HCT116 (cell line): Measurements from ENCODE around the gene BCAR3. TPM values are rescaled to one million over a fixed set of nuclear protein-coding genes. Genes with fewer than 3 reads are reported as not detected.

Experiments
- ATAC-seq: fragments of 200-7000 bp; cut with Tn5 transposase; 2 replicates; pipeline ENCODE4 v1.9.1; 2020; ENCODE audit warnings: mild to moderate bottlenecking, moderate library complexity
- BruUV-seq: library from RNA; stranded (reverse); fragments of 400-500 nt; replicated peaks from 2 replicates; lab custom pipeline; 2021; lab: Mats Ljungman, UMichigan
- CTCF ChIA-PET: fragments of 300-600 bp; sonication (Branson Sonifier 250); formaldehyde crosslinking; loops from one replicate; lab custom pipeline; 2021; ENCODE audit warnings: antibody characterized with exemption; lab: Charles Lee
- POLR2A ChIA-PET: fragments of 300-600, 350-600 bp; sonication (Branson Sonifier 250); formaldehyde crosslinking; loops from one replicate; lab custom pipeline; 2021; ENCODE audit warnings: antibody characterized with exemption; lab: Charles Lee
- RAD21 ChIA-PET, 2 experiments: fragments of 300-600 bp; sonication (Branson Sonifier 250); formaldehyde crosslinking; loops; one replicate each; lab custom pipeline; 2023; ENCODE audit warnings: low total read pairs in 2 of 2; ENCODE audit not compliant: uncharacterized antibody in 2 of 2, unreplicated experiment in 2 of 2, low non-redundant PET in 1 of 2; lab: Charles Lee
- DNase-seq: peaks from one replicate; pipeline ENCODE4 v3.0.0-alpha.2; 2010; ENCODE audit warnings: low read depth, low spot score
- H2AFZ ChIP-seq: fragments of 200-600 bp; shearing (Covaris generic), sonication (generic); 2 replicates; pipeline ENCODE4 v1.6.1; 2017; ENCODE audit warnings: low read depth, mixed run types, mixed read lengths, antibody characterized with exemption, low read length; ENCODE audit not compliant: poor library complexity, severe bottlenecking
- H3K27ac ChIP-seq: 2 replicates; pipeline ENCODE4 v1.5.1; 2012; ENCODE audit warnings: low read depth, low read length
- H3K27me3 ChIP-seq: fragments of 200-600 bp; sonication (generic); 2 replicates; pipeline ENCODE4 v1.6.1; 2016; ENCODE audit warnings: mixed run types, low read length, mixed read lengths; ENCODE audit not compliant: insufficient read depth
- H3K36me3 ChIP-seq, 2 experiments: fragments of 200-500 bp in 1 of 2; fragments of 200-600 bp in 1 of 2; sonication (Bioruptor generic) in 1 of 2; sonication (generic) in 1 of 2; 2 replicates each; pipeline versions ENCODE4 v1.5.1 to v1.6.1; 2014 to 2016; ENCODE audit warnings: low read length in 2 of 2, inconsistent platforms in 1 of 2, mixed read lengths in 1 of 2, mixed run types in 1 of 2; ENCODE audit not compliant: insufficient read depth in 2 of 2, control insufficient read depth in 1 of 2
- H3K4me1 ChIP-seq, 2 experiments: fragments of 200-600 bp in 1 of 2; sonication (generic) in 1 of 2; 2 replicates each; pipeline versions ENCODE4 v1.5.1 to v1.6.1; 2012 to 2017; ENCODE audit warnings: low read length in 2 of 2, inconsistent platforms in 1 of 2, mild to moderate bottlenecking in 1 of 2, mixed read lengths in 1 of 2, mixed run types in 1 of 2, moderate library complexity in 1 of 2; ENCODE audit not compliant: insufficient read depth in 2 of 2, control insufficient read depth in 1 of 2
- H3K4me2 ChIP-seq: fragments of 200-600 bp; sonication (generic); 2 replicates; pipeline ENCODE4 v1.6.1; 2017; ENCODE audit warnings: mixed run types, low read length, mixed read lengths
- H3K4me3 ChIP-seq, 2 experiments: fragments of 200-600 bp in 1 of 2; sonication (generic) in 1 of 2; replicated peaks in 1 of 2; 2 replicates each; pipeline ENCODE4 v1.5.1; 2011 to 2016; ENCODE audit warnings: low read length in 2 of 2, control low read depth in 1 of 2, low read depth in 1 of 2, mild to moderate bottlenecking in 1 of 2, mixed read lengths in 1 of 2, mixed run types in 1 of 2
- H3K79me2 ChIP-seq: fragments of 200-600 bp; sonication (generic); 2 replicates; pipeline ENCODE4 v1.6.1; 2017; ENCODE audit warnings: mild to moderate bottlenecking, mixed run types, low read length, moderate library complexity, mixed read lengths; ENCODE audit not compliant: insufficient read depth
- H3K9ac ChIP-seq: fragments of 200-600 bp; sonication (generic); 2 replicates; pipeline ENCODE4 v1.6.1; 2016; ENCODE audit warnings: low read length, mixed read lengths
- H3K9me2 ChIP-seq: fragments of 200-600 bp; sonication (generic), shearing (Covaris generic); 2 replicates; pipeline ENCODE4 v1.6.1; 2017; ENCODE audit warnings: mixed run types, mild to moderate bottlenecking, moderate library complexity; ENCODE audit not compliant: insufficient read depth
- H3K9me3 ChIP-seq, 2 experiments: fragments of 200-500 bp in 1 of 2; fragments of 200-600 bp in 1 of 2; sonication (Bioruptor generic) in 1 of 2; sonication (generic) in 1 of 2; 2 replicates each; pipeline ENCODE4 v1.6.1; 2014 to 2017; ENCODE audit warnings: low read length in 2 of 2, mixed read lengths in 2 of 2, inconsistent platforms in 1 of 2, low read depth in 1 of 2, mild to moderate bottlenecking in 1 of 2, mixed run types in 1 of 2, moderate library complexity in 1 of 2; ENCODE audit not compliant: control insufficient read depth in 1 of 2, insufficient read depth in 1 of 2
- H4K20me1 ChIP-seq: fragments of 200-600 bp; sonication (generic), shearing (Covaris generic); 2 replicates; pipeline ENCODE4 v1.6.1; 2017; ENCODE audit warnings: mixed run types, mild to moderate bottlenecking, moderate library complexity; ENCODE audit not compliant: insufficient read depth
- CBX3 ChIP-seq: IDR thresholded peaks from 2 replicates; pipeline ENCODE4 v1.6.1; 2012; ENCODE audit warnings: low read depth
- CTCF ChIP-seq, 3 experiments: fragments of 200-600 bp in 1 of 3; sonication (generic) in 1 of 3; IDR thresholded peaks in 2 of 3; conservative IDR thresholded peaks in 1 of 3; 2 replicates each; pipeline ENCODE4 v1.5.1; 2012 to 2017; ENCODE audit warnings: low read depth in 2 of 3, low read length in 2 of 3, antibody characterized with exemption in 1 of 3, borderline replicate concordance in 1 of 3, control low read depth in 1 of 3, mild to moderate bottlenecking in 1 of 3, mixed read lengths in 1 of 3, mixed run types in 1 of 3, moderate library complexity in 1 of 3; ENCODE audit not compliant: insufficient read depth in 1 of 3
- EZH2 ChIP-seq: fragments of 200-600 bp; sonication (generic); IDR thresholded peaks from 2 replicates; pipeline ENCODE4 v1.6.1; 2017; ENCODE audit warnings: antibody characterized with exemption, mixed run types
- EZH2phosphoT487 ChIP-seq: fragments of 200-600 bp; IDR thresholded peaks from 2 replicates; pipeline ENCODE4 v1.6.1; 2018; ENCODE audit warnings: antibody characterized with exemption, borderline replicate concordance
- FOSL1 ChIP-seq: IDR thresholded peaks from 2 replicates; pipeline ENCODE4 v1.6.1; 2012; ENCODE audit warnings: low read depth
- JUND ChIP-seq: IDR thresholded peaks from 2 replicates; pipeline ENCODE4 v1.6.1; 2012
- POLR2A ChIP-seq: IDR thresholded peaks from 2 replicates; pipeline ENCODE4 v1.7.0; 2011; ENCODE audit warnings: borderline replicate concordance; ENCODE audit not compliant: insufficient read depth, insufficient read length; ENCODE audit errors: extremely low read depth
- POLR2AphosphoS5 ChIP-seq: IDR thresholded peaks from 2 replicates; pipeline ENCODE4 v1.6.1; 2011; ENCODE audit warnings: mild to moderate bottlenecking, low read depth, low read length, moderate library complexity
- RAD21 ChIP-seq: IDR thresholded peaks from 2 replicates; pipeline ENCODE4 v1.6.1; 2012; ENCODE audit warnings: low read depth, mild to moderate bottlenecking
- SIN3A ChIP-seq: IDR thresholded peaks from 2 replicates; pipeline ENCODE4 v1.6.1; 2012; ENCODE audit warnings: low read depth
- SRF ChIP-seq: IDR thresholded peaks from 2 replicates; pipeline ENCODE4 v1.6.1; 2012; ENCODE audit warnings: low read depth
- TCF7L2 ChIP-seq: IDR thresholded peaks from 2 replicates; pipeline ENCODE4 v1.7.0; 2011; ENCODE audit warnings: borderline replicate concordance, inconsistent platforms; ENCODE audit not compliant: insufficient read depth, insufficient read length; ENCODE audit errors: extremely low read depth
- YY1 ChIP-seq: IDR thresholded peaks from 2 replicates; pipeline ENCODE4 v1.6.1; 2011; ENCODE audit warnings: low read length, low read depth, moderate library complexity, mild to moderate bottlenecking; ENCODE audit not compliant: insufficient replicate concordance; ENCODE audit errors: extremely low read depth
- ZBTB33 ChIP-seq: IDR thresholded peaks from 2 replicates; pipeline ENCODE4 v1.6.1; 2011; ENCODE audit warnings: mild to moderate bottlenecking, low read length, moderate library complexity; ENCODE audit not compliant: insufficient replicate concordance; ENCODE audit errors: extremely low read depth
- ZNF274 ChIP-seq: fragments of 200-500 bp; sonication (Bioruptor generic); IDR thresholded peaks from 2 replicates; pipeline ENCODE4 v1.6.1; 2014; ENCODE audit warnings: mild to moderate bottlenecking, low read depth, low read length, inconsistent platforms
- intact Hi-C: fragments of 100-400 bp; cut with micrococcal nuclease; formaldehyde crosslinking; loops from 2 replicates; pipeline ENCODE4 v1.10.0; 2022
- total RNA-seq: library from RNA; stranded (reverse); gene quantifications from one replicate; pipeline ENCODE4 v1.2.1, GENCODE V29; 2021; ENCODE audit not compliant: unreplicated experiment

BCAR3 gene
- total RNA-seq, 1 experiment from 2014 or later, result 24.5 TPM

- Histone ChIP-seq H3K79me2 (peaks cover 97% of the 10 kb centered on the region), H2AFZ (no peak overlapping the region), H3K9me2 (no peaks in the 10 kb centered on the region), H3K4me2 (no peak overlapping the region), H3K4me3 (no peak overlapping the region), H3K27me3 (no peaks in the 10 kb centered on the region), H4K20me1 (no peaks in the 10 kb centered on the region), H3K36me3 (peaks cover 0 to 33% of the 10 kb centered on the region in 2 experiments; a peak in 2 of 4 replicates), H3K9ac (no peak overlapping the region), H3K9me3 (no peaks in the 10 kb centered on the region), H3K27ac (no peak overlapping the region), H3K4me1 (peaks cover 3 to 5% of the 10 kb centered on the region in 2 experiments)
- ChIA-PET RAD21 (interaction anchor here in 1 of 2 experiments (0.7 kb wide), 1 partner anchor 161 kb away, joined by 3 read pairs; no protein-coding TSS in a partner anchor), CTCF (no interaction called here), POLR2A (no interaction called here)
- DNase-seq, result no peak
- BruUV-seq, result no TSS peak
- no peak for TF ChIP-seq JUND
- no peak for TF ChIP-seq YY1
- TF ChIP-seq POLR2A, result no peak
- TF ChIP-seq ZBTB33, result no peak
- no peak for TF ChIP-seq SRF
- TF ChIP-seq SIN3A, result no peak
- no peak for TF ChIP-seq TCF7L2
- TF ChIP-seq FOSL1, result no peak
- no peak for TF ChIP-seq POLR2AphosphoS5
- TF ChIP-seq CTCF (IDR thresholded peaks at IDR 0.05 in 2 of 3, conservative IDR thresholded peaks at IDR 0.05 in 1 of 3; ENCODE audit: borderline replicate concordance in 1 of 3, insufficient read depth in 1 of 3, low read depth in 2 of 3, low read length in 2 of 3), result no peak
- no peak for TF ChIP-seq RAD21
- TF ChIP-seq EZH2phosphoT487, result no peak
- no peak for TF ChIP-seq ZNF274
- no peak for TF ChIP-seq CBX3
- TF ChIP-seq EZH2, result no peak
- intact Hi-C loops, result no loop called here
- ATAC-seq, result no peak
These were observed 25.1 kb downstream of the BCAR3 start for GRCh38 chr1:93656491-93656890.
